Occipital lobe (tissue), 2 donors: ENCODE measurements around the gene GFRA1. TPM values are rescaled to one million over a fixed set of nuclear protein-coding genes. Genes with fewer than 3 reads are reported as not detected.

Source experiments
- DNase-seq: peaks from one replicate; lab custom pipeline; 2025; lab: John Stamatoyannopoulos, UW
- total RNA-seq: library from RNA; depleted of rRNA; stranded (reverse); fragments of >200 nt; gene quantifications from one replicate; pipeline ENCODE4 v1.2.3, GENCODE V29; 2014

GFRA1 gene
- total RNA-seq, 1 donor from 2014 or later: 4.7 TPM

GRCh38 chr10:116108095-116108494, 164.9 kb downstream of the GFRA1 start:
- DNase-seq: no peak

- no peak for DNase-seq
These were observed 166.4 kb downstream of the GFRA1 start for GRCh38 chr10:116106611-116107010.

GRCh38 chr10:116105264-116105663, 167.7 kb downstream of the GFRA1 start:
- no peak for DNase-seq

GRCh38 chr10:116104210-116104932, 168.6 kb downstream of the GFRA1 start:
- no peak for DNase-seq

GRCh38 chr10:116103668-116104067, 169.3 kb downstream of the GFRA1 start:
- no peak for DNase-seq

- no peak for DNase-seq
These were observed 171.2 kb downstream of the GFRA1 start for GRCh38 chr10:116101616-116102315.

- no peak for DNase-seq
These were observed 172.0 kb downstream of the GFRA1 start for GRCh38 chr10:116100984-116101383.

GRCh38 chr10:116099023-116099420, 174.0 kb downstream of the GFRA1 start:
- DNase-seq: no peak

- DNase-seq: no peak
These were observed 174.5 kb downstream of the GFRA1 start for GRCh38 chr10:116098411-116099022.

GRCh38 chr10:116097239-116097784, 175.7 kb downstream of the GFRA1 start:
- peak; percentile 11 for DNase-seq

GRCh38 chr10:116096526-116096925, 176.5 kb downstream of the GFRA1 start:
- DNase-seq: no peak

GRCh38 chr10:116094356-116094755, 178.7 kb downstream of the GFRA1 start:
- no peak for DNase-seq

- no peak for DNase-seq
These were observed 180.0 kb downstream of the GFRA1 start for GRCh38 chr10:116093031-116093430.

- DNase-seq: no peak
These were observed 184.0 kb downstream of the GFRA1 start for GRCh38 chr10:116088985-116089384.

GRCh38 chr10:116085323-116085722, 187.7 kb downstream of the GFRA1 start:
- no peak for DNase-seq

GRCh38 chr10:116084161-116084560, 188.8 kb downstream of the GFRA1 start:
- no peak for DNase-seq

- DNase-seq: no peak
These were observed 189.7 kb downstream of the GFRA1 start for GRCh38 chr10:116083226-116083762.

GRCh38 chr10:116082762-116083161, 190.2 kb downstream of the GFRA1 start:
- no peak for DNase-seq

- no peak for DNase-seq
These were observed 190.8 kb downstream of the GFRA1 start for GRCh38 chr10:116082206-116082605.

- DNase-seq: no peak
These were observed 192.5 kb downstream of the GFRA1 start for GRCh38 chr10:116080553-116080952.

- DNase-seq: no peak
These were observed 193.7 kb downstream of the GFRA1 start for GRCh38 chr10:116079355-116079754.

GRCh38 chr10:116076621-116077020, 196.4 kb downstream of the GFRA1 start:
- DNase-seq: no peak
